ENCODE measurements around the gene OR8G5.

The OR8G5 gene

GRCh38 chr11:124294687-124295086, 38.5 kb downstream of the OR8G5 start:
- DNase-seq (ENCODE audit: low read depth) = no peak

GRCh38 chr11:124296016-124296415, 39.8 kb downstream of the OR8G5 start:
- no peak for DNase-seq (ENCODE audit: low read depth)

GRCh38 chr11:124297921-124298320, 41.7 kb downstream of the OR8G5 start:
- DNase-seq (ENCODE audit: low read depth) = no peak

- peak; percentile 92 for DNase-seq (ENCODE audit: low read depth)
Observed at GRCh38 chr11:124301548-124301947, 45.4 kb downstream of the OR8G5 start.

GRCh38 chr11:124302347-124303125, 46.4 kb downstream of the OR8G5 start:
- peak; percentile 64 for DNase-seq (ENCODE audit: low read depth)

- DNase-seq (ENCODE audit: low read depth) = no peak
Observed at GRCh38 chr11:124307093-124307492, 50.9 kb downstream of the OR8G5 start.

- DNase-seq (ENCODE audit: low read depth) = peak; percentile 41
Observed at GRCh38 chr11:124310721-124311120, 54.5 kb downstream of the OR8G5 start.

GRCh38 chr11:124311269-124311668, 55.1 kb downstream of the OR8G5 start:
- no peak for DNase-seq (ENCODE audit: low read depth)

GRCh38 chr11:124311670-124312069, 55.5 kb downstream of the OR8G5 start:
- no peak for DNase-seq (ENCODE audit: low read depth)

GRCh38 chr11:124313131-124313530, 57.0 kb downstream of the OR8G5 start:
- no peak for DNase-seq (ENCODE audit: low read depth)

- DNase-seq (ENCODE audit: low read depth) = no peak
Observed at GRCh38 chr11:124313849-124314248, 57.7 kb downstream of the OR8G5 start, which contains the start of gene OR8D1. Gene OR8D1 (minus strand): TSS chr11:124313949. CDS start chr11:124310766, 3,183 bp downstream.

- peak; percentile 87 for DNase-seq (ENCODE audit: low read depth)
Observed at GRCh38 chr11:124315052-124315451, 58.9 kb downstream of the OR8G5 start.
